Astrocyte of the spinal cord (primary cell): ENCODE measurements around the gene KIF26B.

ENCODE experiments used
- DNase-seq: peaks from one replicate; pipeline ENCODE4 v3.0.0; 2011; ENCODE audit warnings: low read depth, low spot score
- H3K4me3 ChIP-seq: 2 replicates; pipeline ENCODE4 v1.5.1; 2011; ENCODE audit warnings: low read depth, mild to moderate bottlenecking, low read length, moderate library complexity
- CTCF ChIP-seq: IDR thresholded peaks from 2 replicates; pipeline ENCODE4 v1.5.1; 2012; ENCODE audit warnings: low read depth, mild to moderate bottlenecking, low read length, inconsistent platforms
- in situ Hi-C: cut with HindIII; loops from 2 replicates; pipeline ENCODE4 v1.10.0; 2017; ENCODE audit warnings: low sequenced_read_pairs

The KIF26B gene

DNA sequence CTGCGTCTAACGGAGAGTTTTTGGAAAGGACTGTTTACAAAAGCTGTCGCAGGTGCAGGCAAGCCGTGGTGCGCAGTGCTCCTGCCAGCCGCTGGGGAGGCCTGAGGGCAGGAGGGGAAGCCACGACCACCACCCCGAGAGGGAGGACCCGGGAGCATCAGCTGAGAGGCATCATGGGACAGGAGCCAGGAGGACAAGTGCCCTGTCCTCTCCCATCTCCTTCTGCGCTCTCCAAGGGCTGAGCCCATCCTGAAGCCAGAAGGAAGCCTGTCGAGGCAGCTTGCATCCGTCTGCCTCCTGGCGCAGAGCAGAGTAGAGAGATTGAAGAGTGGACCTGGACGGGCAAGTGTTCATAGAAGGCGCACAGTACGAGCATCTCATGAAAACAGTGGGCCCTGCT, 310.9 kb downstream of the KIF26B start:
- in situ Hi-C loops, result no loop called here
- DNase-seq, result no peak
- no peak overlapping the region for H3K4me3 ChIP-seq
- no peak for TF ChIP-seq CTCF

DNA sequence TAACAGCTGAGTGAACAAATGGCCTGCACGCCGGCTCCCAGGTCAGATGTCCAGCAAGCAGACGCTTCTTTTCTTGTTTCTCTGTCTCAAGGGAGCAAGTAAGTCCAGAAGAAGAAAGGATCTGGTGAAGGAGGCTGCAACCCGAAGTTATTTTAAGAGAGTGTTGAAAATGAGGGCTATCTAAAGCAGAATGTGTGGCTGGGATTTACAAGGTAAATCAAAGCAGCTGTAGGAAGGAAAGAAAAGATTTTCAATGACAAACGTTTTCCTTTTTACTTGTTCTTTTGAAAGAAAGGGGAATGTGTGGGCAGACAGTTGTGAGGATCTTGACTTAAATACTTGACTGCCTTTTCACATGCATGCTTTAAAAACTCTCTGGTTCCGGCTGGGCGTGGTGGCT, 311.5 kb downstream of the KIF26B start:
- TF ChIP-seq CTCF, result no peak
- in situ Hi-C loops, result no loop called here
- no peak overlapping the region for H3K4me3 ChIP-seq
- no peak for DNase-seq

- TF ChIP-seq CTCF, result no peak
- DNase-seq, result no peak
- in situ Hi-C loops, result no loop called here
- no peak overlapping the region for H3K4me3 ChIP-seq
These were observed 313.0 kb downstream of the KIF26B start for GRCh38 chr1:245467804-245468203.

- in situ Hi-C loops, result no loop called here
- H3K4me3 ChIP-seq, result no peak overlapping the region
- no peak for TF ChIP-seq CTCF
- DNase-seq, result no peak
These were observed 314.2 kb downstream of the KIF26B start for GRCh38 chr1:245469006-245469405.

DNA sequence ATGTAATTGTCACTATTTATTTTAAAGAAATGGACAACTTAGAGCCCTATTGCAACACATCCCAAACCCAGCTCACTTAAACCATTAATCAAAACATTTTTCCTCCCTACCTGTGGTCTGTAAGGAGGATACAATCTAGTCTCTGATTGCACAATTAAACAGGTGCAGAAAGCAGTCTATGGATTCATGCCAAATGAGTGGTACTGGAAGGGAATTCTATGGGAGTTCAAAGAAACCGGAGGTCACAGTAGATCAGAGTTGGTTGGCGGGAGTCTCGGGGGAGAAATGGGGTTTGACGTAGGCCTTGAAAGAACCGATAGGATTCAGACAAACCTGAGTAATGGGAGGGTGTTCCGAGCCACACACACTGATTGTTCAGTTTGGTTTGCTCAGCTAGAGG, 314.9 kb downstream of the KIF26B start:
- TF ChIP-seq CTCF, result no peak
- no peak overlapping the region for H3K4me3 ChIP-seq
- in situ Hi-C loops, result no loop called here
- no peak for DNase-seq

- in situ Hi-C loops, result no loop called here
- no peak for TF ChIP-seq CTCF
- peak; percentile 37 for DNase-seq
- H3K4me3 ChIP-seq, result no peak overlapping the region
These were observed 320.3 kb downstream of the KIF26B start for GRCh38 chr1:245475126-245475525.

GRCh38 chr1:245475961-245476516, 321.3 kb downstream of the KIF26B start:
- no peak overlapping the region for H3K4me3 ChIP-seq
- DNase-seq, result no peak
- in situ Hi-C loops, result no loop called here
- no peak for TF ChIP-seq CTCF
